A549 (cell line): Measurements from ENCODE around the gene SCNM1.

Experiments used
- CBX2 ChIP-seq: fragments of 200-600 bp; sonication (generic); IDR thresholded peaks from 2 replicates; pipeline ENCODE4 v1.6.1; 2016; ENCODE audit warnings: low read depth, mild to moderate bottlenecking, borderline replicate concordance
- EP300 ChIP-seq, 2 experiments: fragments of >200 bp; sonication (Bioruptor Twin); formaldehyde crosslinking; IDR thresholded peaks; 2 replicates in 1 of 2; 3 replicates in 1 of 2; pipeline ENCODE4 v1.6.1; 2016 to 2017
- GATA3 ChIP-seq: IDR thresholded peaks from 2 replicates; pipeline ENCODE4 v1.6.1; 2012; ENCODE audit warnings: borderline replicate concordance
- JUN ChIP-seq, 2 experiments: fragments of >200 bp; sonication (Bioruptor Twin); formaldehyde crosslinking; IDR thresholded peaks; 2 replicates in 1 of 2; 3 replicates in 1 of 2; pipeline ENCODE4 v1.6.1; 2016 to 2017
- KDM5A ChIP-seq: fragments of 200-600 bp; sonication (generic); IDR thresholded peaks from 2 replicates; pipeline ENCODE4 v1.6.1; 2016; ENCODE audit warnings: antibody characterized with exemption, mild to moderate bottlenecking
- POLR2A ChIP-seq: IDR thresholded peaks from 2 replicates; pipeline ENCODE4 v1.6.1; 2012; ENCODE audit warnings: mild to moderate bottlenecking, low read length
- POLR2AphosphoS2 ChIP-seq: conservative IDR thresholded peaks from 2 replicates; pipeline ENCODE4 v1.6.1; 2012; ENCODE audit warnings: low read length, improper control_type of control experiment, inconsistent platforms
- RAD21 ChIP-seq, 2 experiments: fragments of >200 bp in 1 of 2; sonication (Bioruptor Twin) in 1 of 2; formaldehyde crosslinking in 1 of 2; IDR thresholded peaks in 1 of 2; conservative IDR thresholded peaks in 1 of 2; 2 replicates in 1 of 2; 3 replicates in 1 of 2; pipeline ENCODE4 v1.6.1; 2012 to 2018; ENCODE audit warnings: inconsistent platforms in 1 of 2
- RNF2 ChIP-seq: fragments of 200-600 bp; sonication (generic); IDR thresholded peaks from 2 replicates; pipeline ENCODE4 v1.6.1; 2016; ENCODE audit warnings: low read depth, mild to moderate bottlenecking, antibody characterized with exemption, moderate library complexity, borderline replicate concordance
- SMC3 ChIP-seq: fragments of >200 bp; sonication (Bioruptor Twin); formaldehyde crosslinking; IDR thresholded peaks from 3 replicates; pipeline ENCODE4 v1.6.1; 2018; ENCODE audit warnings: inconsistent platforms
- TF ChIP-seq, protein P1 (sequence below): fragments of >200 bp; sonication (Bioruptor Twin); formaldehyde crosslinking; IDR thresholded peaks from 3 replicates; pipeline ENCODE4 v1.5.1; 2016
- TF ChIP-seq, protein P2 (sequence below): fragments of 250-450 bp; sonication (Bioruptor Pico); IDR thresholded peaks from 2 replicates; pipeline ENCODE4 v1.5.0; 2021; ENCODE audit warnings: mild to moderate bottlenecking, moderate library complexity, borderline replicate concordance
- TF ChIP-seq, protein P3 (sequence below): IDR thresholded peaks from 2 replicates; pipeline ENCODE4 v1.6.1; 2012

DNA sequence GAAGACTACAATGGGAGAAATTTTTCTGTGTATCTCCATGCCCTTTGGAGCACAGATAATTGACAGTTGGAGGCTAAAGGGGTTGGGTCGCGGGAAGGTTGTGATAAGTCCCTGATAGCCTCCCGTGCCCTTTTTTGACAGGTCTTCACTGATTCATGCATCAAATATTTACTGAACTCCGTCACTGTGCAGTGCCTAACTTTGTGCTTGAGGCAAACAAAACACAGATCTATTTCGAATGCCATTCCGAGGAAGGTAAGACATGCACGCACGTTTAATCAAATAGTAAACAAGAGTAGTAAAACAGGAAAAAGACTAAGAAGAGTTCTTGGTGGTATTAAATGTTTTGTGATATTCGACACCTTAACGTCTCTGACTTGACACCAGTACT is 31.9 kb downstream of the SCNM1 start:
- TF ChIP-seq, protein P1, sequence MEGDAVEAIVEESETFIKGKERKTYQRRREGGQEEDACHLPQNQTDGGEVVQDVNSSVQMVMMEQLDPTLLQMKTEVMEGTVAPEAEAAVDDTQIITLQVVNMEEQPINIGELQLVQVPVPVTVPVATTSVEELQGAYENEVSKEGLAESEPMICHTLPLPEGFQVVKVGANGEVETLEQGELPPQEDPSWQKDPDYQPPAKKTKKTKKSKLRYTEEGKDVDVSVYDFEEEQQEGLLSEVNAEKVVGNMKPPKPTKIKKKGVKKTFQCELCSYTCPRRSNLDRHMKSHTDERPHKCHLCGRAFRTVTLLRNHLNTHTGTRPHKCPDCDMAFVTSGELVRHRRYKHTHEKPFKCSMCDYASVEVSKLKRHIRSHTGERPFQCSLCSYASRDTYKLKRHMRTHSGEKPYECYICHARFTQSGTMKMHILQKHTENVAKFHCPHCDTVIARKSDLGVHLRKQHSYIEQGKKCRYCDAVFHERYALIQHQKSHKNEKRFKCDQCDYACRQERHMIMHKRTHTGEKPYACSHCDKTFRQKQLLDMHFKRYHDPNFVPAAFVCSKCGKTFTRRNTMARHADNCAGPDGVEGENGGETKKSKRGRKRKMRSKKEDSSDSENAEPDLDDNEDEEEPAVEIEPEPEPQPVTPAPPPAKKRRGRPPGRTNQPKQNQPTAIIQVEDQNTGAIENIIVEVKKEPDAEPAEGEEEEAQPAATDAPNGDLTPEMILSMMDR: no peak
- TF ChIP-seq KDM5A (no peak), POLR2A (no peak), CBX2 (no peak), SMC3 (no peak), RAD21 (conservative IDR thresholded peaks at IDR 0.05 in 1 of 2, IDR thresholded peaks at IDR 0.05 in 1 of 2) (no peak), JUN (IDR thresholded peaks at IDR 0.05) (no peak), GATA3 (no peak), RNF2 (no peak), EP300 (IDR thresholded peaks at IDR 0.05) (no peak), POLR2AphosphoS2 (no peak)
- TF ChIP-seq, protein P2, sequence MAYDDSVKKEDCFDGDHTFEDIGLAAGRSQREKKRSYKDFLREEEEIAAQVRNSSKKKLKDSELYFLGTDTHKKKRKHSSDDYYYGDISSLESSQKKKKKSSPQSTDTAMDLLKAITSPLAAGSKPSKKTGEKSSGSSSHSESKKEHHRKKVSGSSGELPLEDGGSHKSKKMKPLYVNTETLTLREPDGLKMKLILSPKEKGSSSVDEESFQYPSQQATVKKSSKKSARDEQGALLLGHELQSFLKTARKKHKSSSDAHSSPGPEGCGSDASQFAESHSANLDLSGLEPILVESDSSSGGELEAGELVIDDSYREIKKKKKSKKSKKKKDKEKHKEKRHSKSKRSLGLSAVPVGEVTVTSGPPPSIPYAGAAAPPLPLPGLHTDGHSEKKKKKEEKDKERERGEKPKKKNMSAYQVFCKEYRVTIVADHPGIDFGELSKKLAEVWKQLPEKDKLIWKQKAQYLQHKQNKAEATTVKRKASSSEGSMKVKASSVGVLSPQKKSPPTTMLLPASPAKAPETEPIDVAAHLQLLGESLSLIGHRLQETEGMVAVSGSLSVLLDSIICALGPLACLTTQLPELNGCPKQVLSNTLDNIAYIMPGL (CRISPR knock-in tag): no peak
- TF ChIP-seq, protein P3, sequence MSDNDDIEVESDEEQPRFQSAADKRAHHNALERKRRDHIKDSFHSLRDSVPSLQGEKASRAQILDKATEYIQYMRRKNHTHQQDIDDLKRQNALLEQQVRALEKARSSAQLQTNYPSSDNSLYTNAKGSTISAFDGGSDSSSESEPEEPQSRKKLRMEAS: no peak
